A549 (cell line): Measurements from ENCODE around the gene GJA3.

Source experiments
- CEBPB ChIP-seq, 2 experiments: fragments of >200 bp in 1 of 2; sonication (Bioruptor Twin) in 1 of 2; formaldehyde crosslinking in 1 of 2; IDR thresholded peaks; 2 replicates each; pipeline ENCODE4 v1.6.1; 2012 to 2016
- CTCF ChIP-seq: fragments of >200 bp; sonication (Bioruptor Twin); formaldehyde crosslinking; IDR thresholded peaks from 3 replicates; pipeline ENCODE4 v1.5.1; 2016
- EHMT2 ChIP-seq: fragments of 200-600 bp; sonication (generic); IDR thresholded peaks from 2 replicates; pipeline ENCODE4 v1.6.1; 2016; ENCODE audit warnings: antibody characterized with exemption, low read depth, mild to moderate bottlenecking, moderate library complexity
- EP300 ChIP-seq, 2 experiments: fragments of >200 bp; sonication (Bioruptor Twin); formaldehyde crosslinking; IDR thresholded peaks; 2 replicates in 1 of 2; 3 replicates in 1 of 2; pipeline ENCODE4 v1.6.1; 2016 to 2017
- ESRRA ChIP-seq: fragments of 150-350 bp; IDR thresholded peaks from 2 replicates; pipeline ENCODE4 v1.6.1; 2014; ENCODE audit warnings: mild to moderate bottlenecking, low read length, borderline replicate concordance
- GATA3 ChIP-seq: IDR thresholded peaks from 2 replicates; pipeline ENCODE4 v1.6.1; 2012; ENCODE audit warnings: borderline replicate concordance
- HDAC2 ChIP-seq: fragments of 200-600 bp; sonication (generic); IDR thresholded peaks from 2 replicates; pipeline ENCODE4 v1.6.1; 2016
- KDM1A ChIP-seq: fragments of 200-600 bp; sonication (generic); IDR thresholded peaks from 2 replicates; pipeline ENCODE4 v1.6.1; 2016; ENCODE audit warnings: low read depth, mild to moderate bottlenecking
- MAZ ChIP-seq: fragments of 150-350 bp; IDR thresholded peaks from 2 replicates; pipeline ENCODE4 v1.6.1; 2014; ENCODE audit warnings: antibody characterized with exemption, low read depth, low read length, borderline replicate concordance
- PBX3 ChIP-seq: IDR thresholded peaks from 2 replicates; pipeline ENCODE4 v1.6.1; 2012
- POLR2A ChIP-seq: IDR thresholded peaks from 2 replicates; pipeline ENCODE4 v1.6.1; 2012; ENCODE audit warnings: mild to moderate bottlenecking, low read length
- RAD21 ChIP-seq, 2 experiments: fragments of >200 bp in 1 of 2; sonication (Bioruptor Twin) in 1 of 2; formaldehyde crosslinking in 1 of 2; IDR thresholded peaks in 1 of 2; conservative IDR thresholded peaks in 1 of 2; 2 replicates in 1 of 2; 3 replicates in 1 of 2; pipeline ENCODE4 v1.6.1; 2012 to 2018; ENCODE audit warnings: inconsistent platforms in 1 of 2
- REST ChIP-seq: fragments of 200-600 bp; sonication (generic); IDR thresholded peaks from 2 replicates; pipeline ENCODE4 v1.6.1; 2016; ENCODE audit warnings: antibody characterized with exemption, mild to moderate bottlenecking, moderate library complexity

DNA sequence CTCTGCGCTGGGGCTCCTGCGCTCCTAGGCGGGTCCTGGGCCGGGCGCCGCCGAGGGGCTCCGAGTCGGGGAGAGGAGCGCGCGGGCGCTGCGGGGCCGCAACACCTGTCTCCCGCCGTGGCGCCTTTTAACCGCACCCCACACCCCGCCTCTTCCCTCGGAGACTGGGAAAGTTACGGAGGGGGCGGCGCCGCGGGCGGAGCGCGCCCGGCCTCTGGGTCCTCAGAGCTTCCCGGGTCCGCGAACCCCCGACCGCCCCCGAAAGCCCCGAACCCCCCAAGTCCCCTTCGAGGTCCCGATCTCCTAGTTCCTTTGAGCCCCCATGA lies 31.9 kb upstream of the GJA3 start, which contains the start of gene GJB2:
- no peak for TF ChIP-seq RAD21 (conservative IDR thresholded peaks at IDR 0.05 in 1 of 2, IDR thresholded peaks at IDR 0.05 in 1 of 2)
- no peak for TF ChIP-seq POLR2A
- no peak for TF ChIP-seq CTCF
- TF ChIP-seq CEBPB (IDR thresholded peaks at IDR 0.05) = no peak
- TF ChIP-seq HDAC2 = no peak
- no peak for TF ChIP-seq REST
- TF ChIP-seq GATA3 = no peak
- no peak for TF ChIP-seq EHMT2
- TF ChIP-seq PBX3 = no peak
- no peak for TF ChIP-seq MAZ
- no peak for TF ChIP-seq KDM1A
- no peak for TF ChIP-seq EP300 (IDR thresholded peaks at IDR 0.05)
- no peak for TF ChIP-seq ESRRA
